Brain pericyte (primary cell): ENCODE measurements around the gene STXBP5.

Experiments used
- DNase-seq: peaks from one replicate; pipeline ENCODE4 v3.0.0-alpha.2; 2012; ENCODE audit warnings: low read depth, low spot score

The STXBP5 gene

GRCh38 chr6:147211349-147211748, 7.1 kb downstream of the STXBP5 start:
- DNase-seq, result no peak

GRCh38 chr6:147211831-147212230, 7.6 kb downstream of the STXBP5 start:
- no peak for DNase-seq

- DNase-seq, result no peak
These were observed 8.4 kb downstream of the STXBP5 start for GRCh38 chr6:147212622-147213021.

GRCh38 chr6:147213772-147214171, 9.6 kb downstream of the STXBP5 start:
- DNase-seq, result no peak

GRCh38 chr6:147214248-147215227, 10.3 kb downstream of the STXBP5 start:
- DNase-seq, result no peak

- no peak for DNase-seq
These were observed 12.7 kb downstream of the STXBP5 start for GRCh38 chr6:147216915-147217314.

GRCh38 chr6:147217840-147218404, 13.7 kb downstream of the STXBP5 start:
- DNase-seq, result no peak

- DNase-seq, result no peak
These were observed 14.6 kb downstream of the STXBP5 start for GRCh38 chr6:147218797-147219196.

- no peak for DNase-seq
These were observed 15.2 kb downstream of the STXBP5 start for GRCh38 chr6:147219463-147219862.

GRCh38 chr6:147220345-147220744, 16.1 kb downstream of the STXBP5 start:
- DNase-seq, result no peak

GRCh38 chr6:147221739-147222138, 17.5 kb downstream of the STXBP5 start:
- DNase-seq, result no peak

- no peak for DNase-seq
These were observed 18.1 kb downstream of the STXBP5 start for GRCh38 chr6:147222160-147222838.

- no peak for DNase-seq
These were observed 19.5 kb downstream of the STXBP5 start for GRCh38 chr6:147223736-147224135.

- no peak for DNase-seq
These were observed 22.0 kb downstream of the STXBP5 start for GRCh38 chr6:147226163-147226724.

GRCh38 chr6:147226877-147227276, 22.7 kb downstream of the STXBP5 start:
- DNase-seq, result no peak

GRCh38 chr6:147227770-147228320, 23.6 kb downstream of the STXBP5 start:
- no peak for DNase-seq

GRCh38 chr6:147231589-147231988, 27.4 kb downstream of the STXBP5 start:
- DNase-seq, result no peak

- no peak for DNase-seq
These were observed 30.5 kb downstream of the STXBP5 start for GRCh38 chr6:147234685-147235084.

GRCh38 chr6:147238164-147238563, 33.9 kb downstream of the STXBP5 start:
- DNase-seq, result no peak

GRCh38 chr6:147238906-147239305, 34.7 kb downstream of the STXBP5 start:
- DNase-seq, result no peak

GRCh38 chr6:147244832-147245231, 40.6 kb downstream of the STXBP5 start:
- DNase-seq, result no peak

- no peak for DNase-seq
These were observed 41.5 kb downstream of the STXBP5 start for GRCh38 chr6:147245693-147246092.
